ENCODE data around the gene AUTS2. TPM values are rescaled to one million over a fixed set of nuclear protein-coding genes. Genes with fewer than 3 reads are reported as not detected.

AUTS2 gene
- total RNA-seq, 1 experiment from 2014 or later, result 2.2 TPM

DNA sequence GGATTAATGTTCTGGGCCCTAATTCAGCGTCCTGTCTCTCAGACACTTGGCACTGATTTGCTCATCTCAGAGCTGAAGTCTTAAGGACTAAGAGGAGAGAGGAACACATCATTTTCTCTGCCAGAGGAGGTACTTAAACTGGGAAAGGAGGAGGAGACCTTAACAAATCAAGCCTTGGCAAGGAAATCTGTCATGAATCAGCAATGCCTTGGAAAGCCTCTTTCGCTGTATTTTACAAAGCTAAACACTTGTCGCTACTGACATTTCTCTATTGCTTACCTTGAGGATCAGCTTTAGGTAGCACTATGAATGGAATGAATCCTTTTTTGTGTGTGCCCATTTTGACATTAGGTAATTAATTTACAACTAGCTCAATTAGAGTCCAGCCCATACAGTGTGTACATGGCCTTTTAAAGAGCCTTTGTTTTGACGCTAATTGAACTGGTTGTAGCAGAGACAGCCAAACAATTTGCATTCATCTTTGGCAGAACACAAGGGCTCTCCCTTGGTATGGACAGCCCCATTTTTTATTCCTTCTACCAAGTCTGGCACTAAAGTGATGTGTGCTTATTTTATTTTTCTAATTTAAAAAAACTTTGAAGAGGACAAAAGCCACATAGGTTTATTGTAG, 37.4 kb downstream of the AUTS2 start:
- DNase-seq, result no peak

DNA sequence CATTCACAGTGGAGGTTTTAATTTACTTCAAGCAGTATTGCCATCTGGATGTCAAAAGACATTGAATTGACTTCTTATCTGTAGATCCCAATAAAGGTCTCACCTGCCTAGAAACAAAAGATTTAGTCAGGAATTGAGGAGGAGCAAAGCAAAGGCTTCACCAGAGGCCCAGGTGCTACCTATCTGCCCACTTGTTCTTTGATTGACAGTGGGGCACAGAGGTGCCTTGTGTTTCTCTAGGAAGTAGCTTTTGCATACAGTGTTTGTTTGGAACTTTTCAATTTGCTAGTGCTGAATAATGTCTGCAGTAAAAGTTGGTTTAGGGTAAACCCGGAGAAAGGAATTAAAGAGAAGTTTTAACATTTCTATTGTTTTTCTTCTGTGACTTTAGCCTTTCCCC, 40.4 kb downstream of the AUTS2 start:
- Histone ChIP-seq H3K4me3 (no peak overlapping the region), H3K9me3 (no peaks in the 10 kb centered on the region), H3K36me3 (no peaks in the 10 kb centered on the region), H3K27me3 (no peaks in the 10 kb centered on the region)
- no peak for DNase-seq

More for the DNA sequence above, 37.4 kb downstream of the AUTS2 start:
- H3K4me3 ChIP-seq, result no peak overlapping the region
- H3K27me3 ChIP-seq, result no peaks in the 10 kb centered on the region
- no peaks in the 10 kb centered on the region for H3K36me3 ChIP-seq
- no peaks in the 10 kb centered on the region for H3K9me3 ChIP-seq

DNA sequence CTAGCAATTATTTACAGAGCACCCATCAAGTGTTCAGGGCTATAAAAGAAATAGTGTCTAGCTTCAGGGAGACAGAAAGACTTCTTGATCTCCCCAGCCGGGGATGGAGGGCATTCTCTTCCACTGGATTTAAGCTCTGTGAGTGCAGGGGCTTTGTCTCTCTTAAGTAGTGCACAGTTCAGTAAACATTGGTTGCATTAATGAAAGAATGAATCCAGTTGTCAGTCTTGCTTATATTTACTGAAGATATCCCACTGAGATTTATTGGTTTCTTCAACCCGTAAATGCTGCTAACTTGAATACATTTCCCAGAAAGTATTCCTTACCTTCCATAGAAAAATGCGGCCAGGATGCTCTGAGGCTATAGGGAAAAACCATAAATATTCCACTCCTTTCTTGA, 41.9 kb downstream of the AUTS2 start:
- no peak for DNase-seq
- Histone ChIP-seq H3K9me3 (no peaks in the 10 kb centered on the region), H3K27me3 (no peaks in the 10 kb centered on the region), H3K36me3 (no peaks in the 10 kb centered on the region), H3K4me3 (no peak overlapping the region)

DNA sequence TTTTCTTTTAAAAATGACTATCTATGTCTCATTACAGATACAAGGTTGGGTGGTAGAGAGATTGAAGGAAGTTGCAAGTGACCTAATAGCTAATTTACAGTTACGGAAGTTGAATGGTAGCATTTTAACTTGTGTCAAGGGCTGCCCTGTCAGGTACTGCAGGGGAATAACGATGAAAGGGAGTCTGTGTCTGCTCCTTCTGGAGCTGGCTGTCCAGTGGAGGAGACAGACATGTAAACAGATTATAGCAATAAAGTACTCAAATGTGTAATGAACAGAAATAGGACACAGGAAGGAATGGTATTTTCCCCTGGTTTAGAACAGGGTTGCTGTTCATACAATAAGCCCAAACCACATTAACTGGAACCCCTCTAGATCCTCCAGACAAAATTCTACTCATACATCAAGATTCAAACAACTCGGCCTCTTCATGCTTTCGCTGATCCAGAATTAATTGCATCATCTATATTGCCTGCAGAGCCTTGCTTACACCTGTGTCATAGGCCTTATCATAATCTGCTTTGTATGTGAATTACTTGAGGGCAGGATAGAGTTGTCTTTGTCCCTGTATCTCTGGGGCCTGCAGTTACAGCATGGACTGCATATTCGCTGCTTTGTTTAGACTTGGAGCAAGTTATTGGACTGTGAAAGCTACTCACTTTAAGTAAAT, 42.8 kb downstream of the AUTS2 start:
- Histone ChIP-seq H3K36me3 (no peaks in the 10 kb centered on the region), H3K4me3 (no peak overlapping the region), H3K27me3 (no peaks in the 10 kb centered on the region), H3K9me3 (no peaks in the 10 kb centered on the region)
- DNase-seq, result no peak

DNA sequence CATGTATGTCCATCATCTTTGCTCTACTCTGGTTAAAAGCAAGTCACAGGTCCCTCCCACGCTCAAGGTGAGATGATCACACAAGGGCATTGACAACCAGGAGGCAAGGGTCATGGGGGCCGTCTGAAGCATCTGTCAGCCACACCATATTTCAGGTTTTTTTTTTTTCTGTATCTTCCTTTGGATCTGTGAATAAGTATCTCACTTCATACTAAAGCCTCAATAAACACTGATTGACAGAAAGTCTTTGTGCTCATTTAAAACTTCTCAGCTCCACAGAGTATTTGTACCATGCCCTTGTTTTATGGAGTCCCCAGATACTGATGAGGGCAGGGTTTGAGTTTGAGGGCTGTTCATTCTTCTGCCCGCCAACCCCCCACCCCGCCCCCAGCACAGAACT, 45.0 kb downstream of the AUTS2 start:
- DNase-seq, result no peak
- Histone ChIP-seq H3K36me3 (no peaks in the 10 kb centered on the region), H3K4me3 (no peak overlapping the region), H3K27me3 (no peaks in the 10 kb centered on the region), H3K9me3 (no peaks in the 10 kb centered on the region)

DNA sequence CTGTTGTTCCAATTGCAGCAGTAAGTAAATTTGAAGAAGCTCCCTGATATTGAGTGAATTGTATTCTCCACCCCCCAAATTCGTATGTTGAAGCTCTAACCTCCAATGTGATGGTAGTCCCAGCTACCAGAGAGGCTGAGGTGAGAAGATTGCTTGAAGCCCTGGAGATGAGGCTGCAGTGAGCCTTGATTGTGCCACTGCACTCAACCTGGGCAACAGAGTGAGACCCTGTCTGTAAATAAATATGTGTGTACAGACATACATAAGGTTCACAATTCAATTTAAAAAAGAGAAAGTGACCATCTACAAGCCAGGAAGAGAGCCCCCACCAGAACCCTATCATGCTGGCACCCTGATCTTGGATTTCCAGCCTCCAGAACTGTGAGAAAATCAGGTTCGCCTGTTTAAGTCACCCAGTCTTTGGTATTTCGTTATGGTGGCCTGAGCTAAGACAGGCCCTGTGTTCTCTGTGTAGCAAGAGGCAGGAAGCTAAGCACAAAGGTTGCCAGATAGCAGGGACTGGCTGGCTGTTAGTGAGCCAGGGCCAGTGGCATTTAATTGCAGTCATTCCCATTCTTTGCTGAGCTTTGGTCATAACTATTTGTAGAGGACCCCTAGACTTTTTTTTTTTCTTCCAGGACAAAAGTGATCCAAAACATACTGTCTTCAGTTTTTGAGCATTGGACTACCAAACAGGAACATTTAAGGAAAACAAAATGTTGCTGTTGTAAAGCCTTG, 45.6 kb downstream of the AUTS2 start:
- Histone ChIP-seq H3K27me3 (no peaks in the 10 kb centered on the region), H3K4me3 (no peak overlapping the region)

DNA sequence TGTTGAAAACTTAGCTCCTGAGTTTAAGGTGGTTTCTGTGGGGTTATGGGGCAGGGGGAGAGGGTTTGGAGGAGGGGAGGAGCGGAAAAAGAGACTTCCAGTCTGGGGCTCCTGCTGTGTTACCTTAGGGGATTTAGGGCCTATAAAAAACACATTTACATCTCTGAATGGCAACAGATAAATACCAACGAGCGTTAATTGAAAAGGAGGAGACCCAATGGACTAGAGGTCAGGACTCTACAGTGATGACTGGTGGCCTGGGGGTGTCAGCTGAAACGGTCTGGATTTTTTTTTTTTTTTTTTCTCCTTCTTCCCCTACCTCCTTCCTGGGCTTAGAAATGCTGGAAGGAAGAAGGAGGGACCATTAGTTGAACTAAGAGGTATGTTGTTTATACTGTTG, 47.4 kb downstream of the AUTS2 start:
- no peaks in the 10 kb centered on the region for H3K9me3 ChIP-seq
- H3K27me3 ChIP-seq, result no peaks in the 10 kb centered on the region
- no peaks in the 10 kb centered on the region for H3K36me3 ChIP-seq
- no peak for DNase-seq
- H3K4me3 ChIP-seq, result no peak overlapping the region

More for the DNA sequence above, 45.6 kb downstream of the AUTS2 start:
- DNase-seq, result peak; percentile 15
- no peaks in the 10 kb centered on the region for H3K36me3 ChIP-seq
- no peaks in the 10 kb centered on the region for H3K9me3 ChIP-seq

DNA sequence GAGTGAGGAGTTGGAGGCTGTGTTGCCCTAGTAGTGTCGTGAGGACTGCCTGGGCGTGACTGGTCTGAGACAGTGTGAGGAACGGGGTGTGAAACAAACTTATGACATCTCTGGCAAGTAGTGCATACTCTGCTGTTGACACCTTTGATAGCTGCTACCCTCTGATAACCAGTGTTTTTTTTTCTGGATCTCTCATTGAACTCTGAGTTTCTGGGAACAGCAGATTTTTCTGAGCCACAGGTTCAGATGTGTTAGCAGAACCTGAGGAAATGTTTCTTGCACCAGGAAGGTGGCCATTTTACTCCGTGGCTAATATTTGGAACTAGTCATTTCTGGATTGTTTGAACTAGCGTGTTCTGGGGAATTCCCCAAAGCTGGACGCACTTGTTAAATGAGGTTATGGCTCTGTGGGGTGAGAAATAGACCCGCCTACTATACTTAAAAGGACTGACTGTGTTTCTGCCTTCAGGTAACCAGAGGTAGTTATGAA, 52.9 kb downstream of the AUTS2 start:
- H3K27me3 ChIP-seq, result no peaks in the 10 kb centered on the region
- DNase-seq, result no peak
- H3K9me3 ChIP-seq, result no peaks in the 10 kb centered on the region
- H3K36me3 ChIP-seq, result no peaks in the 10 kb centered on the region
- no peak overlapping the region for H3K4me3 ChIP-seq

DNA sequence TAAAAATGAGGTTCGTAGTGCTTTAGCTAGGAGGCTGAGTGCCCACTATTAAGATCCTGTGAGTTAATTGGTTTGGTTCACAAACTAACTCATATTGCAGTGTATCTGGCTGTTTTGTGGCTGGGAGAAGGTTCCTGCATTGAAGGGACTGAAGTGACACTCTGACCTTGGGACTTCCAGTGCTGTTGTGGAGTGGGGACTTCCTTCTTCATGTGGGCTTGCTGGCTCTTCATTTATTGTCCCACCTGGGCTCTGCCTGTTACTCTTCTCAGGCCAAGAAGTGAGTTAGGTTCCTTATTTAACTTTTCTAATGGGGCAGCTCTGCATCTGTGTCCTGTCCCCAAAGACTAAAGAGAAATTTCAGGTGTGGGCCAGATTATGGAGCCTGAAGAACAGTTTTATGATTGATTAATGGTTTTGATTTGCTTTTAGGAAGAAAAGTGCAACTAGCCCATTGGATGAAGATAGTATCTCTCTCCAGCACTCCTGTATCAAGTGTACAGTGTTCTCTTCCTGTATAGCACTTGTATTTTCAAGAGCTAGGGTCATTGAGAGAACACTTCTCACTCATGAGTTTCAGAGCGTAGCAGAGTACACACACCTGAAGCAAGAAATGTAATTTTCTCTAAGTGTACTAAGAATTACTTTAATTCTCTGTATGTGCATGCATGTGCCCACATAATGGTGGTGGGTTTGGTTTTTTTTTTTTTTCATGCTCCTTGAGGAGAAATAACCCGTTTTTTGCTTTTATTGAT, 54.8 kb downstream of the AUTS2 start:
- no peaks in the 10 kb centered on the region for H3K27me3 ChIP-seq
- no peaks in the 10 kb centered on the region for H3K9me3 ChIP-seq
- H3K4me3 ChIP-seq, result no peak overlapping the region
- DNase-seq, result no peak
- H3K36me3 ChIP-seq, result no peaks in the 10 kb centered on the region

DNA sequence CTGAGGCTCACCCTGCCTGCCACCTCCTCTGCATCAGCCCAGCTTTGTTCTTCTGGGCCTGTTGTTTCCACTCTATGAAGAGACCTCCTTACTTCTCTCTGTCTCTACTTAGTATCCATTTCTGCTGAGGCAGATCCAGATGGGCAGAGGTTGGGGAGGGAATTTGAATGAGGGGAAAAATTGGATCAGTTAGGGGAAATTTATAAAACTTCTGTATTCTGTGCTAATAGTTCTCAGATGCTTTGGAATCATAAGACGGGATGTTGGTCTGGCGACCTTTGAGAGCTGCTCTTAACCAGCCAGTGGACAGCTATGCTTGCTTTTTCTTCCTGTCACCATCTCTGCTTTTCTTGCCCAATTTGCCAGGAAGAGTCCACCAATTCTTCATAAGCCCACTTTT, 55.5 kb downstream of the AUTS2 start:
- Histone ChIP-seq H3K36me3 (no peaks in the 10 kb centered on the region), H3K9me3 (no peaks in the 10 kb centered on the region), H3K27me3 (no peaks in the 10 kb centered on the region), H3K4me3 (no peak overlapping the region)
- no peak for DNase-seq

DNA sequence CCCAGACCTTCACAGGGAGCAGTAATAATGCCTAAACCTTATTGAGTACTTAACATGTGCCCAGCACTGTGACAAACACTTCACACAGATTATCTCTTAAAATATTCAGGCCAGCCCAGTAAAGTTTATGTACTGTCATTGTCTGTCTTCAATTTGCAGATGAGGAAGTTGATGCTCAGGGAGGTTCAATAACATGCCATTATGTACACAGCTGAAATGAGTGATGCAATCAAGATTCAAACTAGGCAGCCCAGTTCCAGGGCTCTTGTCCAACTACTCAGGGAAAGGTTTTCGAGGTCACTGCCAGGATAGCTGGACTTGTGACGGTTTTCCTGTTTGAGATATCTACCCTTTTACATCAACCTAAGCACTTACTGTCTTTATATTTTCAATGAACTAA, 56.1 kb downstream of the AUTS2 start:
- DNase-seq, result no peak
- Histone ChIP-seq H3K4me3 (no peak overlapping the region), H3K27me3 (no peaks in the 10 kb centered on the region), H3K9me3 (no peaks in the 10 kb centered on the region), H3K36me3 (no peaks in the 10 kb centered on the region)

DNA sequence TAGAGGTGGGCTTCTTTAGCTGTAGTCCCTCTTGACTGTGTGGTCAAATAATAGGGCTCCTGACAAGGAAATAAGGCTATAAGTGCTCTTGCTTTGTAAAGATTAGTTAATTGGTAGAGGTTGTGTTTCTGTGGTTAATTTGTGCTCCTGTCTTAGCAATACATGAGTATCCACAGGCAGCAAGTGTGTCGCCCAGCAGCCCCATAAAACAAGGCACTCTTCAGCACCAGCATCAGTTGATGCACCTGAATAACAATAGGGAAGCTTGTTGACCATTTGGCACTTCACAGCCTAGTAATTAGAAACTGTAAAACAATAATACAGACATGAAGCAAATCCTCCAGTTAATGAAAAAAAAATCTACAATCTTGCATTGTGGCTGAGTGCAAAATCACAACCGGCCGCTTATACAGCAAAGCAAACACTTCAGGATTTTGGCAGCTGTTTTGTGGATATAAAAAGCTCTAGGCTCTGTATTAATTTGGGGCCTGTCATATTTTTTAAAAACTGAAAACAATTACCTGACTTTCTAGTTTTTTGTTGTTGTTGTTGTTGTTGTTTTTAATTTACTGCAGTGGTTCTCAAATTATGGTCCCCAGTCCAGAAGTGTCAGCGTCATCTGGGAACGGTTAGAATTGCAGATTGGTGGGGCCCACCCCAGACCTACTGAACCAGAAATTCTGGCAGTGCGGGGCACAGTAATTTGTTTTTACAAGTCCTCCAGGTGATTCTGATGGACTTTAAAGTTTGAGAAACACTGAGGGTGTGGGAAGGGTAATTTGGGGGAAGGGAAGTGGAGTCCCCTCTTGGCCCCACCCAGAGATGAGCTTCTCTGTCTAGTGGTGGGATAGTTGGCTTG, 56.8 kb downstream of the AUTS2 start:
- no peaks in the 10 kb centered on the region for H3K9me3 ChIP-seq
- no peak overlapping the region for H3K4me3 ChIP-seq
- no peaks in the 10 kb centered on the region for H3K27me3 ChIP-seq
- no peak for DNase-seq
- H3K36me3 ChIP-seq, result no peaks in the 10 kb centered on the region

DNA sequence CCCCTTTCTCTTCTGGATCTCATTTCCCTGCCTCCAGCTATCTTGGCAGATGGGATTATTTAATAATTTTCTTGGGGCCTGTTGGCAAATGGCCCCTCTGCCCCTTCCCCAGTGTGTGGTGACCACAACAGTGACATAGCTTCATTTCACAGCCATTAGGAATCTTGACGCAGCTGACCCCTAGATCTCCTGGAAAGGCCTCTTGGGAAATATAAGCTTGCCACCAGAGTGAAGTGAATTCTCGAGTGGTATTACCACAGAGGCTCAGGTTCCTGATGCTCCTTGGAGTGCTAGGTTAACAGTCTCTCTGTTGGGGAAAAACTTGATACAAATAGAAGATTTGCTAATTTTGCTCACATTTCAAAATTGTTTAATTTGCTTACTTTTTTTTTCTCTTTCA, 57.8 kb downstream of the AUTS2 start:
- no peaks in the 10 kb centered on the region for H3K36me3 ChIP-seq
- no peak for DNase-seq
- H3K27me3 ChIP-seq, result no peaks in the 10 kb centered on the region
- H3K9me3 ChIP-seq, result no peaks in the 10 kb centered on the region
- no peak overlapping the region for H3K4me3 ChIP-seq

DNA sequence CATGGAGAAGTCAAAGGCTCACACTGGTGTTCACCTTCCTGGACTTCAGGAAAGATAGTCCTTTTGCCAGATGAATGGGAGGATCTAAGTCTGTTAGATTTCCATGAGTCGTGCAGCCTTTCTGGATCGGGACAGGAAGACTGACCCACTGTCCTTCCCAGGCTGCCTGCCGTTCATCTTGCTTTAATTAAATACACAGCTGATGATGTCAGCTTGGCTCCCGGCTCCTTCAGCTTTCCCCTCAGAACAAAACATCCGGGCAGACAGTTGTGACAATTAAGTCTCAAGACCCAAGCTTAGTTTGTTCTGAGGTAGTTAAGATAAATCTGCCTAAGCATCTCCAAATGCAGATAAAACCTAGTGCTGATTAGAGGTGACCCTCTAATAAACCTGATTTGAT, 58.6 kb downstream of the AUTS2 start:
- no peaks in the 10 kb centered on the region for H3K27me3 ChIP-seq
- H3K36me3 ChIP-seq, result no peaks in the 10 kb centered on the region
- H3K9me3 ChIP-seq, result no peaks in the 10 kb centered on the region
- DNase-seq, result no peak
- no peak overlapping the region for H3K4me3 ChIP-seq

DNA sequence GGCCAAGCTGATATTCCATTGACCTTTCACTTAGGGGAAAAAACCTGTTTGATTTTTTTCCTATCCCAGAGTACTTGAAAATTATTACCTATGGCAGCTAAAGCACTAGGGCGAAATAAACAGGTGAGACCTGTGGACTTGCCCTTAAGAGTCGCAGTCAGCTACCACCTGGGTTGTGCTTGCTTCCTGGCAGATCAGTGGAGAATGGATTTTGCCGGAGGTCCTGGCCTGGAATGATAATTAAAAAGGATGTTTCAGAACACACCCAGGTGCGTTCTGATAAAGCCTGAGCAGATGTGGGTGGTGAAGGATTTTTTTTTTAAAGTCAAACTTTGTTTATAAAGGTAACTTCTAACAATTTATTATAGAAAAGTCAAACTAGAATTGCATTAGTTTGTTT, 59.1 kb downstream of the AUTS2 start:
- DNase-seq, result no peak
- Histone ChIP-seq H3K4me3 (no peak overlapping the region), H3K27me3 (no peaks in the 10 kb centered on the region), H3K36me3 (no peaks in the 10 kb centered on the region), H3K9me3 (no peaks in the 10 kb centered on the region)

DNA sequence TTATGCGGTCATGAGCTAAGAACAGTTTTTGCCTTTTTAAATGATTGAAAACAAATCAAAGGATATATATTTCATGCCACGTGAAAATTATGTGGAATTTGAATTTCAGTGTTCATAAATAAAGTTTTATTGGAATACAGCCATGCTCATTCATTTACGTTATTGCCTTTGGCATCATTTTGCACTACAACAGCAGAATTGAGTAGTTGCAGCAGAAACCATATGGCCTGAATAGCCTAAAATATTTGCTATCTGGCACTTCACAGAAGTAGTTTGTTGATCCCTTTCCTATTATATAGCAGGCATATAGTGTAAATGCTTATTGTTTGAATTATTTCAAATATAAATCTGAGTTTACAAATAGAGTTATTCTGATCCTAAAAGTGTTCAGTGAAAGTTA, 59.7 kb downstream of the AUTS2 start:
- Histone ChIP-seq H3K9me3 (no peaks in the 10 kb centered on the region), H3K36me3 (no peaks in the 10 kb centered on the region), H3K4me3 (no peak overlapping the region), H3K27me3 (no peaks in the 10 kb centered on the region)
- no peak for DNase-seq

Measured in MG63 (cell line).